ENCODE results near the gene MEA1.

- TF ChIP-seq POLR2A (IDR thresholded peaks at IDR 0.05), result no peak
- no peak for TF ChIP-seq CTCF (IDR thresholded peaks at IDR 0.05)
Observed at GRCh38 chr6:43006251-43006650, 7.5 kb downstream of the MEA1 start.

Measured in thyroid gland (tissue), 4 donors.